IMR-90 (cell line): ENCODE measurements around the gene COMP. TPM values are rescaled to one million over a fixed set of nuclear protein-coding genes. Genes with fewer than 3 reads are reported as not detected.

Experiments used
- ATAC-seq: fragments of 200-7000 bp; cut with Tn5 transposase; 2 replicates; pipeline ENCODE4 v1.9.1; 2020; ENCODE audit warnings: low read depth, mild to moderate bottlenecking, moderate library complexity
- BruUV-seq: library from RNA; stranded (reverse); fragments of 400-500 nt; replicated peaks from 2 replicates; lab custom pipeline; 2021; lab: Mats Ljungman, UMichigan
- CTCF ChIA-PET: fragments of 300-600 bp; formaldehyde crosslinking; extraction: SDS; loops from one replicate; lab custom pipeline; 2021; ENCODE audit warnings: antibody characterized with exemption; lab: Yijun Ruan, JAX
- POLR2A ChIA-PET: fragments of 300-600 bp; sonication (Branson Sonifier 250); formaldehyde crosslinking; loops from one replicate; lab custom pipeline; 2022; ENCODE audit warnings: antibody characterized with exemption; ENCODE audit not compliant: unreplicated experiment; lab: Charles Lee
- DNase-seq: peaks from one replicate; pipeline ENCODE4 v3.0.0; 2013
- H2AFZ ChIP-seq: replicated peaks from 2 replicates; pipeline ENCODE3; 2013; ENCODE audit warnings: low read length, mild to moderate bottlenecking; ENCODE audit not compliant: poor library complexity
- H2AK5ac ChIP-seq: 2 replicates; pipeline ENCODE4 v1.6.1; 2013; ENCODE audit warnings: low read depth, low read length, inconsistent platforms
- H2AK9ac ChIP-seq: replicated peaks from 2 replicates; pipeline ENCODE3; 2013; ENCODE audit warnings: mild to moderate bottlenecking, low read depth, low read length, moderate library complexity; ENCODE audit not compliant: poor library complexity
- H2BK120ac ChIP-seq: 2 replicates; pipeline ENCODE4 v1.6.1; 2013; ENCODE audit warnings: low read depth, low read length, inconsistent platforms
- H2BK15ac ChIP-seq: 3 replicates; pipeline ENCODE4 v1.6.1; 2013; ENCODE audit warnings: low read depth, low read length, inconsistent platforms
- H2BK20ac ChIP-seq: 2 replicates; pipeline ENCODE4 v1.6.1; 2013; ENCODE audit warnings: low read depth, mild to moderate bottlenecking, inconsistent platforms, low read length, moderate library complexity
- H2BK5ac ChIP-seq: 2 replicates; pipeline ENCODE4 v1.6.1; 2013; ENCODE audit warnings: mild to moderate bottlenecking, low read depth, low read length, inconsistent platforms; ENCODE audit not compliant: poor library complexity, severe bottlenecking
- H3K14ac ChIP-seq: replicated peaks from 2 replicates; pipeline ENCODE4 v1.6.1; 2013; ENCODE audit warnings: low read depth, low read length, inconsistent platforms
- H3K18ac ChIP-seq: 2 replicates; pipeline ENCODE4 v1.6.1; 2013; ENCODE audit warnings: low read depth, low read length, control low read depth
- H3K23ac ChIP-seq: 2 replicates; pipeline ENCODE4 v1.6.1; 2013; ENCODE audit warnings: low read depth, low read length, inconsistent platforms
- H3K27ac ChIP-seq: 2 replicates; pipeline ENCODE4 v1.5.1; 2013; ENCODE audit warnings: mild to moderate bottlenecking, control low read depth, low read length; ENCODE audit not compliant: insufficient read depth
- H3K27me3 ChIP-seq: 2 replicates; pipeline ENCODE4 v1.6.1; 2013; ENCODE audit warnings: low read length; ENCODE audit not compliant: control insufficient read depth, insufficient read depth
- H3K36me3 ChIP-seq: 2 replicates; pipeline ENCODE4 v1.6.1; 2013; ENCODE audit warnings: low read length, mixed read lengths; ENCODE audit not compliant: control insufficient read depth, insufficient read depth
- H3K4ac ChIP-seq: 2 replicates; pipeline ENCODE4 v1.6.1; 2013; ENCODE audit warnings: low read depth, low read length, inconsistent platforms
- H3K4me1 ChIP-seq: 2 replicates; pipeline ENCODE4 v1.6.1; 2013; ENCODE audit warnings: low read length, mixed read lengths; ENCODE audit not compliant: control insufficient read depth, insufficient read depth
- H3K4me2 ChIP-seq: 2 replicates; pipeline ENCODE4 v1.6.1; 2013; ENCODE audit warnings: low read depth, mild to moderate bottlenecking, control low read depth, low read length, moderate library complexity
- H3K4me3 ChIP-seq: 2 replicates; pipeline ENCODE4 v1.5.1; 2013; ENCODE audit warnings: low read depth, mild to moderate bottlenecking, control low read depth, low read length, moderate library complexity; ENCODE audit not compliant: insufficient read depth
- H3K56ac ChIP-seq: 2 replicates; pipeline ENCODE4 v1.6.1; 2013; ENCODE audit warnings: low read length, inconsistent platforms; ENCODE audit not compliant: insufficient read depth; ENCODE audit errors: extremely low read depth
- H3K79me1 ChIP-seq, 2 experiments: 2 replicates each; pipeline ENCODE4 v1.6.1; 2013; ENCODE audit warnings: low read length in 2 of 2, inconsistent platforms in 1 of 2, low read depth in 1 of 2
- H3K9ac ChIP-seq: 2 replicates; pipeline ENCODE4 v1.6.1; 2013; ENCODE audit warnings: low read depth, low read length, control low read depth
- H3K9me1 ChIP-seq: 2 replicates; pipeline ENCODE4 v1.6.1; 2013; ENCODE audit warnings: low read length, inconsistent platforms; ENCODE audit not compliant: insufficient read depth
- H3K9me3 ChIP-seq: 2 replicates; pipeline ENCODE4 v1.6.1; 2013; ENCODE audit warnings: low read length; ENCODE audit not compliant: control insufficient read depth, insufficient read depth
- H4K20me1 ChIP-seq: 2 replicates; pipeline ENCODE4 v1.6.1; 2013; ENCODE audit warnings: low read length, inconsistent platforms; ENCODE audit not compliant: insufficient read depth
- H4K5ac ChIP-seq: 2 replicates; pipeline ENCODE4 v1.6.1; 2013; ENCODE audit warnings: mild to moderate bottlenecking, low read depth, low read length, control low read depth
- H4K8ac ChIP-seq, 2 experiments: 2 replicates each; pipeline ENCODE4 v1.6.1; 2013; ENCODE audit warnings: low read depth in 2 of 2, low read length in 2 of 2, control low read depth in 1 of 2, inconsistent platforms in 1 of 2
- H4K91ac ChIP-seq: 2 replicates; pipeline ENCODE4 v1.6.1; 2013; ENCODE audit warnings: low read depth, low read length, inconsistent platforms; ENCODE audit not compliant: insufficient read depth
- BHLHE40 ChIP-seq: fragments of 150-350 bp; IDR thresholded peaks from 2 replicates; pipeline ENCODE4 v1.6.1; 2016; ENCODE audit warnings: mild to moderate bottlenecking, low read depth, low read length
- CEBPB ChIP-seq: IDR thresholded peaks from 2 replicates; pipeline ENCODE4 v1.6.1; 2012; ENCODE audit warnings: low read depth, low read length, improper control_type of control experiment
- CTCF ChIP-seq: conservative IDR thresholded peaks from 2 replicates; pipeline ENCODE4 v1.5.1; 2012; ENCODE audit warnings: mild to moderate bottlenecking, low read depth, low read length, improper control_type of control experiment
- MAZ ChIP-seq: IDR thresholded peaks from 2 replicates; pipeline ENCODE4 v1.6.1; 2012; ENCODE audit warnings: low read depth, mild to moderate bottlenecking, low read length, improper control_type of control experiment, moderate library complexity, borderline replicate concordance
- MXI1 ChIP-seq: IDR thresholded peaks from 2 replicates; pipeline ENCODE4 v1.6.1; 2012; ENCODE audit warnings: low read depth, mild to moderate bottlenecking, low read length, moderate library complexity, borderline replicate concordance
- RAD21 ChIP-seq: IDR thresholded peaks from 2 replicates; pipeline ENCODE4 v1.6.1; 2012; ENCODE audit warnings: low read length, improper control_type of control experiment
- RCOR1 ChIP-seq: IDR thresholded peaks from 2 replicates; pipeline ENCODE4 v1.6.1; 2012; ENCODE audit warnings: mild to moderate bottlenecking, low read length, improper control_type of control experiment; ENCODE audit not compliant: insufficient replicate concordance
- RFX5 ChIP-seq: IDR thresholded peaks from 2 replicates; pipeline ENCODE4 v1.8.0; 2012; ENCODE audit warnings: low read depth, mild to moderate bottlenecking, low read length, moderate library complexity
- USF2 ChIP-seq: fragments of 150-350 bp; IDR thresholded peaks from 2 replicates; pipeline ENCODE4 v1.6.1; 2017; ENCODE audit warnings: mild to moderate bottlenecking, antibody characterized with exemption, low read length, low read depth
- WGBS, 2 experiments: methylation state at CpG; one replicate each; pipeline versions ENCODE4 v1.1.5 to v1.1.7; 2013; ENCODE audit warnings: missing lambda C conversion rate in 2 of 2; ENCODE audit not compliant: insufficient read length in 1 of 2; ENCODE audit errors: extremely low coverage in 2 of 2; 5-methylcytosine and 5-hydroxymethylcytosine counted together
- dilution Hi-C: fragments of 300-500 bp; cut with HindIII; formaldehyde crosslinking; loops from one replicate; pipeline ENCODE4 v1.14.3; 2018; ENCODE audit warnings: low sequenced_read_pairs; ENCODE audit not compliant: unreplicated experiment
- in situ Hi-C: fragments of 300-500 bp; cut with MboI; formaldehyde crosslinking; loops from 3 replicates; pipeline ENCODE4 v1.14.3; 2019; ENCODE audit warnings: low sequenced_read_pairs, inconsistent platforms, mixed read lengths
- intact Hi-C: fragments of 100-400 bp; cut with micrococcal nuclease; formaldehyde crosslinking; loops from 2 replicates; pipeline ENCODE4 v1.10.0; 2022
- polyA plus RNA-seq, 3 experiments: library from polyadenylated mRNA; depleted of rRNA; stranded (reverse); fragments of >200 nt; gene quantifications; 2 replicates each; pipeline ENCODE4 v1.2.3, GENCODE V29; 2012; ENCODE audit warnings: low replicate concordance in 1 of 3
- total RNA-seq: library from RNA; depleted of rRNA; stranded (reverse); fragments of >200 nt; gene quantifications from 2 replicates; pipeline ENCODE4 v1.2.3, GENCODE V29; 2012

The COMP gene
- total and polyA plus RNA-seq, 2 of the 4 experiments (the other 2 are of a cell fraction): under 0.01 to 0.43 TPM

GRCh38 chr19:18782559-18783225, 8.4 kb downstream of the COMP start (continued):
- TF ChIP-seq RAD21: no peak
- no peak for TF ChIP-seq RFX5
- no peak for TF ChIP-seq RCOR1

GRCh38 chr19:18781885-18782527, 9.1 kb downstream of the COMP start:
- 84% methylated on average over 18 of the region's 20 CpGs; no CpG with 5 or more reads in 1 of the 2 experiments for WGBS, 2 experiments

More at GRCh38 chr19:18781885-18782527, 9.1 kb downstream of the COMP start:
- Histone ChIP-seq H3K23ac (no peak overlapping the region), H3K4me2 (no peak overlapping the region), H3K4ac (no peak overlapping the region), H3K56ac (no peak overlapping the region), H3K14ac (no peak overlapping the region), H2BK20ac (no peak overlapping the region), H2AK5ac (no peak overlapping the region), H3K79me1 (no peaks in the 10 kb centered on the region), H3K4me3 (no peak overlapping the region), H3K9ac (no peak overlapping the region), H3K27ac (no peak overlapping the region), H2AFZ (no peak overlapping the region), H4K91ac (no peak overlapping the region), H2AK9ac (no peak overlapping the region), H4K8ac (no peak overlapping the region), H3K4me1 (no peaks in the 10 kb centered on the region; the same call in 1 of the 2 replicates), H3K18ac (no peak overlapping the region), H2BK5ac (no peak overlapping the region), H4K5ac (no peak overlapping the region), H2BK120ac (no peak overlapping the region), H3K36me3 (no peaks in the 10 kb centered on the region), H4K20me1 (0 out of 2 replicates have a peak, but pooled peaks cover 3% of the 10 kb centered on the region), H2BK15ac (no peak overlapping the region), H3K9me1 (peaks cover 2% of the 10 kb centered on the region; the same call in 1 of the 2 replicates), H3K9me3 (no peaks in the 10 kb centered on the region), H3K27me3 (peaks cover 13% of the 10 kb centered on the region)
- ChIA-PET CTCF (no interaction called here), POLR2A (no interaction called here)
- in situ Hi-C loops: no loop called here
- DNase-seq (no peak), ATAC-seq (no peak)
- intact Hi-C loops: no loop called here
- no TSS peak for BruUV-seq
- TF ChIP-seq MAZ: no peak
- no peak for TF ChIP-seq CTCF
- no peak for TF ChIP-seq RFX5
- TF ChIP-seq CEBPB: no peak
- no peak for TF ChIP-seq MXI1
- TF ChIP-seq BHLHE40: no peak
- TF ChIP-seq USF2: no peak
- dilution Hi-C loops: no loop called here
